Heart left ventricle (tissue), 13 donors: ENCODE data around the gene WBP2.

Source experiments
- POLR2A ChIP-seq, 2 donors: fragments of 450-650 bp; IDR thresholded peaks; one replicate each; pipeline ENCODE4 v1.6.1; 2017; ENCODE audit warnings: antibody characterized with exemption in 2 of 2, mild to moderate bottlenecking in 2 of 2, moderate library complexity in 2 of 2
- TF ChIP-seq, protein P1 (sequence below), 12 donors: fragments of 200-600 bp; sonication (generic) in 4 of 12; IDR thresholded peaks; one replicate each; pipeline versions ENCODE4 v1.5.0 to v1.8.0; 2018 to 2022; ENCODE audit warnings: antibody characterized with exemption in 12 of 12, mild to moderate bottlenecking in 5 of 12
- donor health status: ischemic (EF 13 %, LVEDD 7.1; RV severe dilation, severe dysfunction).
- donor health status: DM: no; HTN: yes; CAD: no.
- donor health status: DM: no; HTN: no; CAD: no.
- donor health status: ischemic (EF 25% LVEDD 6.9; RV normal size, moderate dysfunction).
- donor health status: ischemic (EF 25% LVEDD 5.7; RV mildly dilated, moderate dysfunction).
- donor health status: ischemic (EF 35%, LVEDD 5.7; RV mildly dilated, moderate dysfunction).
- donor health status: nonischemic (EF 11% LVEDD 7.7; RV severe dilation, severe dysfunction).
- donor health status: DM: yes; HTN: yes; CAD: no.
- donor health status: PGD.
- donor health status: ischemic (EF 29% LVEDD 5.4; RV normal size, mild dysfunction).
- donor health status: nonischemic (EF 23%, LVEDD 6.1; RV moderate dilation, normal function).

DNA sequence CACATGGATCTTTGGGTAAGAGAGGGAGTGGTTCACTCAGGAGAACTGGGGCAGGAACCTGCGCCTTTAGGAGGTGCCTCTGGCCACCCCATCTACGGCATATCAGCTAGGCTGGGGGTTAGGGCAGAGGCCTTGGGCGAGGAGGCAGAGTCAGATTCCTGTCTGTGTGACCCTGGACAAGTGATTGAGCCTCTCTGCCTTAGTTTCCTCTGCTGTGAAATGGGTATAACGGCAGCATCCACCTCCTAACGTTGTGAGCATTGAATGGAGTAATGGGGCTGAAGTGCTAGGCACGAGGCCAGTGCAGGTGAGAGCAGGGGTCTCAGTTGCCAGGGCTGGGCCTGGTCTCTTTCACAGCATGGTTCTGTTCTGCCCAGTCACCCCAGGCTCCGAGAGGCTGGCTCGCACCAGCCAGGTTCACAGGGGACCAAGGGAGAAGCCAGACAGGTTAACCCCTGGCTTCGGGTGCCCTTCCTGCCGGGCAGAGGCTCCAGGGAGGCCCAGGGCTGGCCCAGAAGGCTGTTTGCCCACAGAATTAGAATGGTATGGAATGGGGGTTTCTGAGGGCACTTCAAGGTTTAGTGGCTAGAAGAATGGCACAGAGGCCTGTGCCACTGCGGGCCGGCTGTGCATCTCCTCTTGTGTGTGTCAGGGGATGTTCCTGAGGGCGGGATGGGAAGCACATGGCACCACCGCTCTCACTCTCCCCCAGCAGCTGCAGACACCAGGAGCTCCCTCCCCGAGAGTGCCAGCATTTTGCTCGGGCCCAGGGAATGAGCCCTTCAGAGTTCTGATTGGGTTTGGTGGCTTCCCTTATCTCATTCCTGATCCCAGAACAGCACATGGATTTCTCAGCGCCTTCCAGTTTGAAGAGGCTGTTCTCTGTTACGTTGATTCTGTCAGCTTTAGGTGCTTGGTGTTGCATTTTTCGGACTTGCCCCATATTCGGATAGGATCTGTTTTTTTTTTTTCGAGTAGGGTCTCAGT is 34.7 kb downstream of the WBP2 start:
- TF ChIP-seq, protein P1, sequence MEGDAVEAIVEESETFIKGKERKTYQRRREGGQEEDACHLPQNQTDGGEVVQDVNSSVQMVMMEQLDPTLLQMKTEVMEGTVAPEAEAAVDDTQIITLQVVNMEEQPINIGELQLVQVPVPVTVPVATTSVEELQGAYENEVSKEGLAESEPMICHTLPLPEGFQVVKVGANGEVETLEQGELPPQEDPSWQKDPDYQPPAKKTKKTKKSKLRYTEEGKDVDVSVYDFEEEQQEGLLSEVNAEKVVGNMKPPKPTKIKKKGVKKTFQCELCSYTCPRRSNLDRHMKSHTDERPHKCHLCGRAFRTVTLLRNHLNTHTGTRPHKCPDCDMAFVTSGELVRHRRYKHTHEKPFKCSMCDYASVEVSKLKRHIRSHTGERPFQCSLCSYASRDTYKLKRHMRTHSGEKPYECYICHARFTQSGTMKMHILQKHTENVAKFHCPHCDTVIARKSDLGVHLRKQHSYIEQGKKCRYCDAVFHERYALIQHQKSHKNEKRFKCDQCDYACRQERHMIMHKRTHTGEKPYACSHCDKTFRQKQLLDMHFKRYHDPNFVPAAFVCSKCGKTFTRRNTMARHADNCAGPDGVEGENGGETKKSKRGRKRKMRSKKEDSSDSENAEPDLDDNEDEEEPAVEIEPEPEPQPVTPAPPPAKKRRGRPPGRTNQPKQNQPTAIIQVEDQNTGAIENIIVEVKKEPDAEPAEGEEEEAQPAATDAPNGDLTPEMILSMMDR (IDR thresholded peaks at IDR 0.05): no peak
- no peak for TF ChIP-seq POLR2A (IDR thresholded peaks at IDR 0.05)
